HG03064 (cell line): ENCODE measurements around the gene IDH3A.

Experiments used
- ATAC-seq: cut with Tn5 transposase; IDR thresholded peaks from one replicate; pipeline ENCODE4 v1.9.1; 2021; ENCODE audit warnings: low read depth; ENCODE audit not compliant: unreplicated experiment

Gene IDH3A

DNA sequence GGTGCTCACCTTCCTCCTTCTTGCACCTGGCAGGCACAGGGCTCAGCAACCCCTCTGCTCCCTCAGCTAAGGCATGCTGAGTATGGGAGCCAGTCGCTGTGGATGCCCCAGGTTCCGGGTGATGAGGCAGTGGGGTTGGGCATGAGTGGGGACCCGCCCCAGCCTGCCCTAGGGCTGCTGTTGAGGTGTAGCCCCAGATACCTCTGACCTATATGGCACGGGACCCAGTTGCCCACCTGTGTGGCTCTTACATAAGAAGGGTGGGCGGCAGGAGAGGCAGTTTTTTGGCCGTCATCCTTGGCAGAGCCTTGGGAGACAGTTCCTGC is 64.2 kb downstream of the IDH3A start:
- no peak for ATAC-seq

DNA sequence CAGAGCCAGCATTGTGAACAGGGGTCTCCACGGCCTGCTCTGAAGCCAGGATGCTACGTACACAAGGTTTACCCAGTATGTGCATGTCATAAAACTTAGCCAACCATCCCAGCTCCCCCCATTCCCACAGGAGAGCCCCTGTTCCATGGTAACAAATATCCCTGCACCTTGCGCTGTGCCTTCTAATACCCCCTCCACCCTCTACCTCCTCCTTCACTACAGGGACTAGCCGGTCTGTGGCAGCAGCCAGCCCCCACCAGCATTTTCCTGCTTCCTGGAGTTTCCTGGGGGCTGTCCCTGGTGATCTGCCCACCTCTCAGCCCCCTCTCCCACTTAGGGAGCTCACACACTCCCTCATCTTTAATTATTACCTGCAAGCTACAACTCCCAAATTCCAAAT is 64.8 kb downstream of the IDH3A start:
- no peak for ATAC-seq

DNA sequence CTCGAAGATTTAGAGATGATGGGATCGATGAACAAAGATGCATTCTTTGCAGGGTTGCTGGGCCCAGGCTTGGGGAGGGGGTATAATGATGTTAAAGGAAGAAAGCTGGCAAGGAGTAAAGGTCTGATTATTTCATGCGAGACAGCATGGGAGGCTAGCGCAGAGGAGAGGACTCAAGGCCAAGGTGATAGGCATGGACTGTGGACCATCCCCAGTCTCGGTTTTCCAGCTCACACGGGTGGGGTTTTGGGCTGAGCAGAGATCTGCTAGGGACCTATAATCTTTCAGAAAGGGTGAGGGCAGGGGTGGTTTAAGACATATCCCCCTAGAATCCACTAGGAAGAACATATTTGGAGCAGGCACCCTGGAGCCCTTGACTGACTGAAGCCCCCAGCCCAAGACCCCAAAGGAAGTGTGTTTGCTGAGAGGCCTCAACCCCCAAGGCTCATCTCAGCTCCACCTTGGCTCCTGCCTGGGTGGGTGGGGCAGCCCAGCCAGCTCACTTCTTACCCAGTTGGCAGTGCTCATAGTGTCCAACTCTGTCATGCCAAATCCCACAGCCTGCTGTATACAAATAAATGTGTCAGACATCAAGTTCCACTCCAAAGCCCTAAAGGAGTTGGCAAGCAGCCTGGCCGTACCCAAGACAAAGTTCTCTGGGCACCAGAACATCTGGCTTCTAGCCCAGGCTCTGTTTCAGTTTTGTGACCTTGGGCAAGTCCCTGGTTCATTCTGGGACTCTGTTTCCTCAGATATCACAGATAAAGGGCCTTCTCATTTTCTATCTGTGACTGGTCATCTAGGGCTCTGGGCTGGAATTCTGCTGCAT is 67.3 kb downstream of the IDH3A start:
- ATAC-seq: no peak

DNA sequence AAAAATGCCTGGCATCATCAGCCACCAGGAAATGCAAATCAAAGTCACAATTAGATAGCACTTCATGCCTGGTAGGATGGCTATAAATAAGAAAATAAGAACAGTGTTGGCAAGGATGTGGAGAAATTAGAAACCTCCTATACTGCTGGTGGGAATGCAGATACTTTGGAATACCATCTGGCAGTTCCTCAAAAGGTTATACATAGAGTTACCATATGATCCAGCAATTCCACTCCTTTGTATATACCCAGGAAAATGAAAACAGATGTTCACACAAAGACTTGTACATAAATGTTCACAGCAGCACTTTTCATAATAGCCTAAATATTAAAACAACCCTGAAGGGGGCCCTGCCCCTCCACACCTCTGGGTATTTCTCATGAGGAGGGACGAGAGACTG is 71.6 kb downstream of the IDH3A start:
- ATAC-seq: no peak
